Retinal pigment epithelial cell (primary cell): Measurements from ENCODE around the gene JMJD4.

Source experiments
- DNase-seq: peaks from one replicate; pipeline ENCODE4 v3.0.0-alpha.2; 2010; ENCODE audit warnings: low read depth
- H3K4me3 ChIP-seq: 2 replicates; pipeline ENCODE4 v1.5.1; 2011; ENCODE audit warnings: mild to moderate bottlenecking, low read length, control low read depth, moderate library complexity
- CTCF ChIP-seq: conservative IDR thresholded peaks from 2 replicates; pipeline ENCODE4 v1.5.1; 2011; ENCODE audit warnings: low read depth, low read length, control low read depth, inconsistent platforms

Gene JMJD4

GRCh38 chr1:227748496-227749182 lies 13.5 kb upstream of the JMJD4 start:
- H3K4me3 ChIP-seq: no peak overlapping the region
- TF ChIP-seq CTCF: no peak
- no peak for DNase-seq

GRCh38 chr1:227747948-227748495 lies 12.9 kb upstream of the JMJD4 start:
- H3K4me3 ChIP-seq: no peak overlapping the region
- no peak for TF ChIP-seq CTCF
- DNase-seq: no peak

GRCh38 chr1:227747382-227747781 lies 12.3 kb upstream of the JMJD4 start:
- no peak overlapping the region for H3K4me3 ChIP-seq
- DNase-seq: no peak
- no peak for TF ChIP-seq CTCF

- no peak for DNase-seq
- TF ChIP-seq CTCF: no peak
- no peak overlapping the region for H3K4me3 ChIP-seq
Observed at GRCh38 chr1:227746676-227747075, 11.6 kb upstream of the JMJD4 start.

GRCh38 chr1:227745568-227746265 lies 10.6 kb upstream of the JMJD4 start:
- no peak for TF ChIP-seq CTCF
- no peak for DNase-seq
- H3K4me3 ChIP-seq: no peak overlapping the region

- DNase-seq: no peak
- TF ChIP-seq CTCF: no peak
Observed at GRCh38 chr1:227744668-227745067, 9.6 kb upstream of the JMJD4 start.

More at GRCh38 chr1:227744668-227745067, 9.6 kb upstream of the JMJD4 start:
- no peak overlapping the region for H3K4me3 ChIP-seq
